CD4-positive, alpha-beta T cell treated with Interleukin-15 for 4 hours (primary cell): ENCODE data around the gene TBC1D16.

ENCODE experiments used
- DNase-seq: peaks from one replicate; pipeline ENCODE4 v3.0.0-alpha.2; 2020; ENCODE audit warnings: low spot score

TBC1D16 gene

GRCh38 chr17:79937391-79938335 lies 98.0 kb downstream of the TBC1D16 start:
- DNase-seq = no peak

- no peak for DNase-seq
Measured at GRCh38 chr17:79936641-79937381, 98.9 kb downstream of the TBC1D16 start.

GRCh38 chr17:79936050-79936449 lies 99.6 kb downstream of the TBC1D16 start:
- DNase-seq = no peak

GRCh38 chr17:79935197-79935885 lies 100.3 kb downstream of the TBC1D16 start:
- no peak for DNase-seq

GRCh38 chr17:79934653-79934970 lies 101.1 kb downstream of the TBC1D16 start:
- no peak for DNase-seq

- no peak for DNase-seq
Measured at GRCh38 chr17:79933863-79934652, 101.6 kb downstream of the TBC1D16 start.

- DNase-seq = no peak
Measured at GRCh38 chr17:79932451-79933306, 103.0 kb downstream of the TBC1D16 start.

- no peak for DNase-seq
Measured at GRCh38 chr17:79931817-79932309, 103.8 kb downstream of the TBC1D16 start.

GRCh38 chr17:79930877-79931816 lies 104.5 kb downstream of the TBC1D16 start:
- DNase-seq = no peak

- DNase-seq = no peak
Measured at GRCh38 chr17:79930062-79930876, 105.4 kb downstream of the TBC1D16 start.

- no peak for DNase-seq
Measured at GRCh38 chr17:79929257-79930061, 106.2 kb downstream of the TBC1D16 start.

GRCh38 chr17:79928502-79929256 lies 107.0 kb downstream of the TBC1D16 start:
- DNase-seq = no peak

- no peak for DNase-seq
Measured at GRCh38 chr17:79927688-79928501, 107.8 kb downstream of the TBC1D16 start.

GRCh38 chr17:79927136-79927661 lies 108.5 kb downstream of the TBC1D16 start:
- no peak for DNase-seq

- no peak for DNase-seq
Measured at GRCh38 chr17:79926605-79927135, 109.0 kb downstream of the TBC1D16 start.
